Measurements from ENCODE around the gene LTB4R. TPM values are rescaled to one million over a fixed set of nuclear protein-coding genes. Genes with fewer than 3 reads are reported as not detected.

Gene LTB4R
- total RNA-seq, 4 donors from 2014 or later = 3.7 to 19.5 (median 5.6) TPM

- Histone ChIP-seq H3K9me3 (no peaks in the 10 kb centered on the region), H3K4me3 (no peak overlapping the region), H3K4me1 (peaks cover 0 to 9% of the 10 kb centered on the region in 2 donors), H3K27me3 (peaks cover 0 to 10% of the 10 kb centered on the region in 2 donors), H3K36me3 (no peaks in the 10 kb centered on the region), H3K27ac (no peak overlapping the region)
- intact Hi-C loops (cut with DNase I; ENCODE audit: low total_unique reads) = no loop called here
- DNase-seq = no peak
- no peak for TF ChIP-seq CTCF (IDR thresholded peaks at IDR 0.05)
- TF ChIP-seq POLR2A (IDR thresholded peaks at IDR 0.05) = no peak
Measured at GRCh38 chr14:24329073-24329663, 17.9 kb downstream of the LTB4R start.

GRCh38 chr14:24329736-24330135, 18.4 kb downstream of the LTB4R start:
- H3K4me1 ChIP-seq = peaks cover 0 to 14% of the 10 kb centered on the region in 2 donors
- no peaks in the 10 kb centered on the region for H3K9me3 ChIP-seq
- DNase-seq = no peak
- no peaks in the 10 kb centered on the region for H3K36me3 ChIP-seq
- peaks cover 0 to 16% of the 10 kb centered on the region in 2 donors for H3K27me3 ChIP-seq
- H3K4me3 ChIP-seq = no peak overlapping the region
- intact Hi-C loops (cut with DNase I; ENCODE audit: low total_unique reads) = loop anchor here (10.0 kb wide), 1 partner anchor 105 kb away; no protein-coding TSS in a partner anchor
- TF ChIP-seq CTCF (IDR thresholded peaks at IDR 0.05) (no peak), POLR2A (IDR thresholded peaks at IDR 0.05) (no peak)
- no peak overlapping the region for H3K27ac ChIP-seq

- H3K9me3 ChIP-seq = no peaks in the 10 kb centered on the region
- DNase-seq = no peak
- H3K36me3 ChIP-seq = no peaks in the 10 kb centered on the region
- H3K4me1 ChIP-seq = peaks cover 0 to 14% of the 10 kb centered on the region in 2 donors
- peaks cover 0 to 24% of the 10 kb centered on the region in 2 donors for H3K27me3 ChIP-seq
- intact Hi-C loops (cut with DNase I; ENCODE audit: low total_unique reads) = loop anchor here (10.0 kb wide), 1 partner anchor 104 kb away; no protein-coding TSS in a partner anchor
- TF ChIP-seq CTCF (IDR thresholded peaks at IDR 0.05) = no peak
- TF ChIP-seq POLR2A (IDR thresholded peaks at IDR 0.05) = no peak
- no peak overlapping the region for H3K4me3 ChIP-seq
- no peak overlapping the region for H3K27ac ChIP-seq
Measured at GRCh38 chr14:24330973-24331674, 19.8 kb downstream of the LTB4R start.

GRCh38 chr14:24331731-24332267, 20.5 kb downstream of the LTB4R start:
- Histone ChIP-seq H3K4me3 (no peak overlapping the region), H3K36me3 (no peaks in the 10 kb centered on the region), H3K27me3 (peaks cover 0 to 27% of the 10 kb centered on the region in 2 donors), H3K9me3 (no peaks in the 10 kb centered on the region), H3K27ac (no peak overlapping the region), H3K4me1 (peaks cover 0 to 14% of the 10 kb centered on the region in 2 donors)
- intact Hi-C loops (cut with DNase I; ENCODE audit: low total_unique reads) = loop anchor here (10.0 kb wide), 1 partner anchor 103 kb away; no protein-coding TSS in a partner anchor
- TF ChIP-seq CTCF (IDR thresholded peaks at IDR 0.05) (no peak), POLR2A (IDR thresholded peaks at IDR 0.05) (no peak)
- DNase-seq = no peak
